G401 (cell line): ENCODE measurements around the gene SDHB. TPM values are rescaled to one million over a fixed set of nuclear protein-coding genes. Genes with fewer than 3 reads are reported as not detected.

Experiments
- DNase-seq: peaks from one replicate; pipeline ENCODE4 v3.0.0-alpha.2; 2015; ENCODE audit warnings: low spot score
- in situ Hi-C: cut with HindIII; loops from 2 replicates; pipeline ENCODE4 v1.10.0; 2016; ENCODE audit warnings: low sequenced_read_pairs, mixed read lengths
- total RNA-seq: library from RNA; depleted of rRNA; stranded (reverse); fragments of >200 nt; shearing (Covaris generic); gene quantifications from 2 replicates; pipeline ENCODE4 v1.2.3, GENCODE V29; 2014

Gene SDHB
- total RNA-seq, 1 experiment from 2014 or later, result 192 TPM

DNA sequence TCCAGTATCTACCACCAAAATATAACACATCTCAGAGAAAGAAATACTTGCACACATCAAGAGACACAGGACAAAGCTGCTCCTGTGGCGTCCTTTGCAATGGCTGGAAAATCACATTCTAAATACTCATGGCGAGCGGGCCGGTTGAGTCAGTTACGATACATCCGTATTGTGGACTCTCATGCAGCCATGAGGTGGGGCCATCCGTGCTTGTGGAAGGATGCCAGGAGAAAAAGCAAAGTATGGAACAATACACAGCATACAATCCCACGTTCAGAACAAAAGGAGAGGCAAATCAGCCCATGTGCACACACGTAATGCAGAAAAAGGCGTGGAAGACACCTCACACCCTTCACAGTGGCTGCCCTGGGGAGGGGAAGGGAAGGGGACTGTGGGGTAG is 55.2 kb downstream of the SDHB start:
- DNase-seq, result no peak
- in situ Hi-C loops, result no loop called here

- in situ Hi-C loops, result no loop called here
- DNase-seq, result no peak
These were observed 57.0 kb downstream of the SDHB start for GRCh38 chr1:16996845-16997244.

DNA sequence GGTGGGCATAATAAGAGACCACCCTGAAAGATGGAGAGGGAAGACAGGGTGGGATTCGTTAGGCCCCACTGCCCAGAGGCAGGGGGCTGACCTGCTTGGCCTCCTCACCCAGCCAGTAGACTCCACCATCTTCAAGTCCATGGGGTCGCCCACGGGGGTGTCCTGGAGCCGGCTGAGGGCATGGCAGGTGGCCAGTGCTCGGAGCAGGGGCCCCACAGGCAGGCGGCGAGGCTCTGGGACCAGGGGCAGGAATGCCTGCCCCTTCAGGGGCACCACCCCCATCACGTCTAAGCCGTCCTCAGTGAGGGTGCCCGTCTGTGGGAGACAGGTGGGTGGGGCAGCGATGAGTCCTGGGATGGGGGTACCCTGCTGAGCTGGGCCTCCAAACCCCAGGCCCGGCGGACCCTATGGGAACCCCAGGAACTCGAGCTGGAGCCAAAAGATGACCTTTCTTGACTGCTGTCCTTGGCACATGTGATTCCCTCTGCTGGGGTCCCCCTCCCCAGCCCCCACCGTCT is 60.3 kb downstream of the SDHB start:
- in situ Hi-C loops, result no loop called here
- no peak for DNase-seq

DNA sequence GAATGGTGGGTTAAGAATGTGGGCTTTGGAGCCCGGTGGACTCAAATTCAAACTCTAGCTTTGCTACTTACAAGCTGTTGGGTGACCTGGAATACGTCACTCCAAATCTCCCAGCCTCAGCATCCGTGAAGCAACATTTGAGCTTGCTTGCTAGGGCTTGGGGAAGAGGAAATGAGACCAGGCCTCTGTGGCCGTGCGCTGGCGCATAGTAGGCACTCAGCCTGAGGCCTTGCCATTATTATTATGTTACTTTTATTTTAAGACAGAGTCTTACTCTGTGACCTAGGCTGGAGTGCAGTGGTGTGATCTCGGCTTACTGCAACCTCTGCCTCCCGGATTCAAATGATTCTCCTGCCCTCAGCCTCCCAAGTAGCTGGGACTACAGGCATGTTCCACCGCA is 61.2 kb downstream of the SDHB start:
- no peak for DNase-seq
- in situ Hi-C loops, result no loop called here

GRCh38 chr1:16992102-16992501 is 61.7 kb downstream of the SDHB start:
- no peak for DNase-seq
- in situ Hi-C loops, result no loop called here

DNA sequence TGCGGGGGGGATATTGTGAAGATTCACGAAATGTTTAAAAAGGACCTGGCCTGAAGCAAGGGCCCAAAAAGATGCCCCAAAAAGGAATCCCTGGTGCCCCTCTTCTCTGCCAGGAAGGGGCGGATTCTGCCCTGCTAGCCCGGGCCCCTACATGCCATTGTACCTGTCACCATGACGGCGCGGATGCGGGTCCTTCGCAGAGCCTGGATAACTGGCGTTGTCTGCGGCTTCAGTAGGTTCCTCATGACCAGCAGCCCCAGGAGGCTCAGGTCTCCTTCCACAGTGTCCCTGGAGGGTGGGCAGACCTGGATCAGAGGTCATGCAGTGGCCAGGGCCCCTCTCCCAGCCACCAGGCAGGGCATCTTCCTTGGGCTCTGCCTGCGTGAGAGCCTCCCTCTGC is 62.3 kb downstream of the SDHB start:
- no peak for DNase-seq
- in situ Hi-C loops, result no loop called here

DNA sequence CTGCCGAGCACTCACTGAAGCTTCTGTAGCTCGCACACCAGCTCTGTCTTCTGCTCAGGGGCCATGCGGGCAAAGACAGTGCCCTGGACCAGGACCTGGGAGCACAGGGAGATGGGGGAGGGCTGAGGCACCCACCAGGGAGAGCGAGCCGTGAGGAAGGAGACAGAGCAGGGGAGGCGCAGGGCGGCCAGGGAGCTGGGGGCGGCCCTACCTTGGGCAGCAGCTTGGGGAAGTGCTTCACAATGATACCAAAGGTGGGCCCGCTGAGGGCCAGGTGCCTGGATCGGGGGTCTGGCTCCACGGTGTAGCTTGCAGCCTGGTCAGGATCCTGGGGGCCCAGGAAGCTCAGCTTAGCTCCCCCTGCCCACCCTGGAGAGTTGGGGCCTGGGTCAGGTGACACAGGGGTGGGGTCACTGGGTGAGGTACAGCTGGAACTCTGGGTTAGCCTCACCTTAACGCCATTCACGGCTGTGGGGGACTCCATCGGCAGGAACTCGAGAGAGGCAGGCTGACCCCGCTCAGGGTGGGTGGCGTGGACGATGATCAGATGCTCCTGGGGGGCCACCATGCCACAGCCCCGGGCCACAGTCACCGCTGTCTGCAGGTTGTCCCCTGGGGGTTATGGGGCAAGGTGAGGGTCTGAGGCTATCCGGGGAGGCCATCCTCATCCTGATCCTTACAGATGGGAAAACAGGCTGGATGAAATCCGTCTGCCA is 64.0 kb downstream of the SDHB start:
- in situ Hi-C loops, result no loop called here

DNA sequence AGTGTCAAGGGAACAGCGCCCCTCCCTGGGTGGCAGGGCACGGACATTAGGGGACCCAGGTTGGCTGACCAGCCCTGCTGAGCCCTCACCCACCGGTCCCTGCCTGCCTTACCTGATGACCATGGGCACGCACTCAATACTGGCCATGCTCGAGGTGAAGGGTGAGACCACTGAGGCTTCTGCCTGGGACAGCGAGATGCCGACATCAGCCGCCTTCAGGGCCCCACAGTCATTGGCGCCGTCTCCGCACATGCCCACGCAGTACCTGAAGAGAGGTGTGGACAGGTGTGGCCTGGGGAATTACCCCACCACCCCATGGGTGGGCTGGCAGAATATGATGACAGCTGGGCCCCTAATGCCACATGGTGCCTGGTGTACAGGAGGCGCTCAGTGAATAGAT is 65.6 kb downstream of the SDHB start:
- in situ Hi-C loops, result no loop called here

More for the DNA sequence above, 64.0 kb downstream of the SDHB start:
- no peak for DNase-seq

DNA sequence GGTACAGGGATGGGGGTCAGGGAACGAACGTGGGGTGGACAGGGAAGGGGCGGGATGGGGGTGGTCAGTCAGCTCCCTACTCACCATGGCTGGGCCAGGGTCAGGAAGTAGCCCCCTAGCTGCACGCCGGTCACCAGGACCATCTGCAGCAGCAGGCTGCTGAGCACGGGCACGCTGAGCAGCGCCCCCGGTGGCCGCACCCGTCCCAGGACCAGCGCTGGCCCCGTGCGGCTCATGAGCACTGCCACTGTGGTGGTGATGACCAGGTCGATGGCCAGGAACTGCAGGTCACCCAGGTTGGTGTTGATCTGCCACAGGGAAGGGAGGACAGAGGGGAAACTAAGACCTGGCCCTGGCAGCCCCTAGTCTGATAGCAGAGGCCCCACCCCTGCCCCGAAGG is 66.9 kb downstream of the SDHB start:
- in situ Hi-C loops, result no loop called here
- no peak for DNase-seq

More for the DNA sequence above, 65.6 kb downstream of the SDHB start:
- DNase-seq, result no peak

DNA sequence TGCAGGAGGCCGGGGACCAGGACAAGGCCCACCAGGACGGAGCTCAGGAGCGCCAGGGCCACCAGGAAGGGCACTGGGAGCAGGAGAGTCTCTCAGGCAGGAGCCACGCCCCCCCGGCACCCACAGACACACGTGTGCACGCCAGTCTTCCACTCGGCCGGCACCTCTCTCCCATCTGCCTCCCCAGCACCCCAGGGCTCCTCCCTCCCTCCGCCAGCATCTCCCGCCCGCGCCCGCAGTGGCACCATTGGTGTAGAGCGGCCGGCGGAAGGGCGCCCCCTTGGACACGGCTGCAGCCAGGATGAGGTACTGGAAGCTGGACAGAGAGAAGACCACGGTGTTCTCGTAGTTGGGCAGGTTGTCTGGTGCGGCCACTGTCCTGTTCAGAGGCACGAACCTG is 67.3 kb downstream of the SDHB start:
- DNase-seq, result no peak
- in situ Hi-C loops, result no loop called here

- DNase-seq, result no peak
- in situ Hi-C loops, result no loop called here
These were observed 67.7 kb downstream of the SDHB start for GRCh38 chr1:16986113-16986512.

- in situ Hi-C loops, result no loop called here
- DNase-seq, result no peak
These were observed 69.1 kb downstream of the SDHB start for GRCh38 chr1:16984717-16985116.

DNA sequence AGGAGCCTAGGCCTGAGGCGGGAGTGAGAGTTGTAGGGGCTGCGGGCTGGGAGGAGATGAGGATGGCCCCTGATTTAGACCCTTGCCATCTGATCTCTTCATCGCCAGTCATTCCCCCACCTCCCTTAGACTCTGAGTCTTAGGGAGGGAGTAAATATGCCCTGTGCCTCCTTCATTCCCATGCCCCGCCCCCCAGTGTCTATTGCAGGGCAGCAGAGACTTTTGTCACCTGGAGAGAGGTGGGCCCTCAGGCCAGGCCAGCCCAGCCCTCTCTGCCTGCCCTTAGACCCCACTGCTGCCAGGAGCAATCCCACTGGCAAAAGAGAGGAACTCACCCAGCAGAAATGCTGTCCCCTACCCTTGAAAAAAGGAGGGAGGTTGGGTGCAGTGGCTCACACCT is 70.2 kb downstream of the SDHB start:
- DNase-seq, result no peak
- in situ Hi-C loops, result no loop called here

DNA sequence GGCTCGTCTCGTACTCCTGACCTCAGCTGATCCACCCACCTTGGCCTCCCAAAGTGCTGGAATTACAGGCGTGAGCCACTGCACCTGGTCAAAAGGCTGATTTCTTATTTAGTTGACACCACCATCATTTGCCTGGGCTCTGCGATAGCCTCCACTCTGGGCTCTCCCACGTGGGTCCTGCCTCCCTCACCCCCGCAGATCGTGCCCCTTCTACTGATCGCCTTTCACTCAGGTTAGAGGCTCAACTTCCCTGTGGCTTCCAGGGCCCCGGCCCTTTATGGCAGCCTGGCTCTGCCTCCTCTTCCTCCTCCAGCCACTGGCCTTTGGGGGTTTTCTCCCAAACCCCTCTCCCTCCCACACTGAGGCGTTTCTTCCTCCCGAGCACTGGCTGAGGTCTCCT is 70.9 kb downstream of the SDHB start:
- in situ Hi-C loops, result no loop called here
- no peak for DNase-seq

GRCh38 chr1:16981269-16981849 is 72.5 kb downstream of the SDHB start:
- DNase-seq, result no peak
- in situ Hi-C loops, result no loop called here

GRCh38 chr1:16980473-16981268 is 73.2 kb downstream of the SDHB start, which contains the start of gene MFAP2:
Gene MFAP2 (minus strand): TSS chr1:16980620. CDS start chr1:16978273, 2,347 bp downstream.
- no peak for DNase-seq
- in situ Hi-C loops, result no loop called here

DNA sequence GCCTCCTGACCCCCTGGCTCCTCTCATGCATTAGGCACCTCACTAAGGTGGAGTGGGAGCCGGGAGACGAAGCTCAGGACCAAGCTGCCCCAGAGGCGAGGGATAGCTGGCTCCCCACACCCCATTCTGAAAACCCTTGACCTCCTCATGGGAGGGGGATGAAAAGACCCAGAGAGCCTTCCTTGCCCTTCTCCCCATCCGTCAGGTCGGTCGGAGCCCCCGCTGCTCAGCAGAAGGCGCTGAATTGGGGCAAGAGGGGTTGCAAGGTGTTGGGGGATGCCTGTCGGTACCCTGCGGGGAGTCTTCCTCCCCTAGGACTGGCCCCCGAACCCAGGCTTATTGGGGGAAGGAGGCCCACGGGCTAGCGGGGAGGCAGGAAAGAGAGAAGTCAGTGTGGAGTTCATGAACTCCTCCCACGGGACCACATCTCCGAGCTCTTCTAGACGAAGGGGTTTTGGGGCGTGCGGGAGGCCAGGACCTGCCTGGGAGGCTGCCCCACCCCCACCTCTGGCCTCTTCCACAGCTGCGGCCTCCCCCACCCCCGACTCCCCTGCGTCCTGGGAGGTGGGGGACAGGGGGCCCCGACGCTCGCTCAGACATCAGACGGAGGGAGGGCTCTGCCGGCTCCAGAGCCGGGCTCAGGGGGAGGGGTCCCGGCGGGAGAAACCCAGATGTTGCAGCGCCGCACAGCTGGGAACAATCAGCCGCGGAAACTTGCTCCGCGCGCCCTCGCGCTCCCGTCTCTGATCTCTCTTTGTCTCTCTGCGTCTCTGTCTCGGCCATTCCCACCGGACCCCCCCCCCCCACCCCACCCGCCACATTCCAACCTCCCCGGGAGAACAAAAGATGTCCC is 74.1 kb downstream of the SDHB start:
- in situ Hi-C loops, result no loop called here
- no peak for DNase-seq

- no peak for DNase-seq
- in situ Hi-C loops, result no loop called here
These were observed 75.0 kb downstream of the SDHB start for GRCh38 chr1:16978567-16979474.
